DMS 273 treated with DMSO at 0.1 percent for 48 hours (cell line): ENCODE measurements around the gene PRR36.

Experiments
- DNase-seq: peaks from one replicate; lab custom pipeline; 2025; lab: John Stamatoyannopoulos, UW

Gene PRR36

DNA sequence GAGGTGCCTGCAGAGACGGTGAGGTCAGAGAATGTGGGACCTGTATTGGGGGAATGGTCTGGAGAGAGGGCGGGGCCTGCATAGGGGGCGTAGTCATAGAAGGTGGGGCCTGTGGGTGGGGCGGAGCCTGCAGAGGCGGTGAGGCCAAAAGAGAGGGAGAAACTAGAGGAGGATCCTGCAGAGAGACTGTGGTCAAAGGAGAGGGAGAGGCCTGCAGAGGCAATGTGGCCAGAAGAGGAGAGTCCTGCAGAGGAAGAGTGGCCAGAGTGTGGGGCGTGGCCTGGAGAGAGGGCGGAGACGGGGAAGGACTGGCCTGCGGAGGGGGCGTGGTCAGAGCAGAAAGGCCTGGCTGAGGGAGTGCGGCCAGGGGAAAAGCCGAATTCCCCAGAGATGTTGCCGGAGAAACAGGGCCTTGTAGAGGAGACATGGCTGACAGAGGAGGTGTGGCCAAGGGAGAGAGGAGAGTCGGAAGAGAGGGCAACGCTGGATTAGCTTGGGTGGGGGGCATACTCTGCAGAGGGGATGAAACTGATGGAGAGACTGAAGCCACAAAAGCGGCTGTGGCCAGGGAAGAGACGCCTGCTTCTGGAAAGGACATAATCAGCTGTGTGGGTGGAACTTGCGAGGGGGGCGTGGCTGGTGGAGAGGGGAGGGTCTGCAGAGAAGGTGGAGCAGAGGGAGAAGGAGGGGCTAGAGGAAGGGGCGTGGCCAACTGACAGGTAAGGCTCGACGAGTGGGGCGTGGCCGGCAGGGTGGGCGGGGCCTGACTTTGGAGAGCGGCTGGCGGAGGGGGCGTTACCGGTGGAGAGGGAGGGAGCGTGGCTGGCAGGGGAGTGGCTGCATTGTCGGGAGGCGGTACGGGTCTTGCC, 2.5 kb downstream of the PRR36 start:
- peak; percentile 75 for DNase-seq

- no peak for DNase-seq
Observed at GRCh38 chr19:7870571-7871436, 3.4 kb downstream of the PRR36 start.

DNA sequence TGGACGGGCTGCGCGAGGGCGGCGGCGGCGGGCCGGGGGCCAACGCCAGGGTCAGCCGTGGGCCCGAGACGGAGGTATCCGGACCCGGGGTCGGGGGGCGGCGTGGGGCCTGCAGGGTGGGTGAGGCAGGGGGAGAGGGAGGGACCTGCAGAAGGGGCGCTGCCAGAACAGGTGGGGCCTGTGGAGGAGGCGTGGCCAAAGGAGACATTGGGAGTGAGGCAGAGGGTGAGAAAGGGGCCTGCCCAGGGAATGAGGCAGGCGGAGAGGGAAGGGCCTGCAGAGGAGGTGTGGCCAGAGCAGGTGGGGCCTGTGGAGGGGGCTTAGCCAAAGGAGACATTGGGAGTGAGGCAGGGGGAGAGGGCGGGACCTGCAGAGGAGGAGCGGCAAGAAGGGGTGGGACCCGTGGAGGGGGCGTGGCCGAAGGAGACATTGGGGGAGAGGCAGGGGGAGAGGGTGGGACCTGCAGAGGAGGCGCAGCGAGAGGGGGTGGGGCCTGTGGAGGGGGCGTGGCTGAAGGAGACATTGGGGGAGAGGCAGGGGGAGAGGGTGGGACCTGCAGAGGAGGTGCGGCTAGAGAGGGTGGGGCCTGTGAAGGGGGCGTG, 4.2 kb downstream of the PRR36 start:
- DNase-seq, result no peak

GRCh38 chr19:7869453-7869909, 4.7 kb downstream of the PRR36 start:
- DNase-seq, result no peak

GRCh38 chr19:7868671-7869452, 5.3 kb downstream of the PRR36 start:
- no peak for DNase-seq

- no peak for DNase-seq
Observed at GRCh38 chr19:7868326-7868670, 5.9 kb downstream of the PRR36 start.

DNA sequence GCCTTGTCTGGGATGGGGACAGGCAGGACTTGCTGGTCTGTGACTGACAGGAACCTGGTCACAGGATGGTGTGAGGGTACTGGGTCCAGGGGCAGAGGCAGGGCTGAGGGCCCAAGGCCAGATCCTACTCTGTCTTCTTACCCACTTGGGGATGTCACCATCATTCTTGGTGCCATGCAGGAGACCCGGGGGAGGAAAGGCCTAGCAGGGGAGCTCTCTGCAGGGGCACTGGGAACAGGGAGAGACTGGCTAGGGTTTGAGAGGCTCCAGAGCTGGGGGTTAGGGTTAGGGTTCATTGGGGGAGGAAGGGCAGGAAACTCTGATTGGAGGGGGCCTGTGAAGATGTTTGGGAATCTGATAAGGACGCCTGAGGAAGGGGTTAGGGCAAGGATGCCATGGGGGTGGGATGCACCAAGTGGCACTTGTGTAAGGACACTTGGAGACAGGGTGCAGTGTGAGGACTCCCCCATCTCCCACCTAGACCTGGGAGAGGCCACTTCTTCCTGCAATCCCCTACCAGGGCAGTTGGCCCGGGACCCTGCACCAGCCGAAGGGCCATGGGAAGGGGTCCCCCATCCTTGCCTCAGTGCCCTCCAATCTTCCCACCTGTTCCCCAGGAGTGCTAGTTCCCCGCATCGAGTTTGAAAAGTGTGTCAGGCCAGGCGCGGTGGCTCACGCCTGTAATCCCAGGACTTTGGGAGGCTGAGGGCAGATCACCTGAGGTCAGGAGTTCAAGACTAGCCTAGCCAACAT, 6.9 kb downstream of the PRR36 start:
- DNase-seq, result no peak

DNA sequence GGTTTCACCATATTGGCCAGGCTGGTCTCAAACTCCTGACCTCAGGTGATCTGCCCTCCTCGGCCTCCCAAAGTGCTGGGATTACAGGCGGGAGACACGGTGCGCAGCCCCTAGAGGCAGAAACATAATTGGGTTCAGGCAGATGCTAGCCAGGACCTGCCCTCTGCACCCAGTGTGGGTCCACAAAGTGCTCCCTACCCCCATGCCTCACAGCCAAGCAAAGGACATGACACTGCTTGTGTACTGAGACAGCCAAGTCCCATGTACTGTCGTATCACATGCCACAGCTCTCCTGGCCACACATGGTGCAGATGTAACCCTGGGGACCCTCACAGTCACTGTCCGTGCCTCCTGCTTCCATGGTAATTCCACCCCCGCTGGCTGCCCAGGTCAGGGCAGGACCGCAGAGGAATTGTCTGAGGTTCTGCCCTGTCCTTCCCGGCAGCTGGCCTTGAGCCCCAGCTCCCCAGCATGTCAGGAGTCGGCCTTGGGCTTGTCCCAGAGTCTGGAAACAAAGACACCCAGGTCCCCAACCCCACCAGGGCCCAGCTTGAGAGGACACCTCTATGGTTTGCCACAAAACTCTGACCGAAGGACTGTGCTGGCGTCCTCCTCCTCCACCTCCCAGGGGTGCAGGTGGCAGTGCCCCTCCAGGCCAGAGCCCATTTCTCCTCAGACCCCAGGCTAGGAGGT, 7.6 kb downstream of the PRR36 start:
- no peak for DNase-seq

- no peak for DNase-seq
Observed at GRCh38 chr19:7865262-7865911, 8.8 kb downstream of the PRR36 start.

DNA sequence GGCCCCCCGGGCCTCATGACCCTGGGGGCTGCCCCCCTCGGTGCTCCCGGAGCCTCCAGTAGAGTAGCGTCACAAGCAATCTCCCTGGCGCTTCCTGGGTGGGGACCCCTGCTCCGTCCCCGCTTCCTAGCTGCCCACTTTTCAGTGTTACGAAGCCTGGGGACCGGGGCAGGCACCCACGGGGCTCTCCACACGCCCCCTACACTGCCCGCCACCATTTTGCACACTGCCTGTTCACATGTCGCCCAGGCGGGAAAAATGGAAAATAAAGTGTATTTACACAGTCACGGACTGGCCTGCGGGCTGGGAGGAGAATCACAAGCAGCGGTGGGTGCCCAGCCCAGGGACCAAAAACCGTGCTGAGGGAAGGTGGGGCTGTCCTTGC, 9.5 kb downstream of the PRR36 start:
- DNase-seq, result no peak

GRCh38 chr19:7863971-7864689, 10.1 kb downstream of the PRR36 start:
- DNase-seq, result no peak

DNA sequence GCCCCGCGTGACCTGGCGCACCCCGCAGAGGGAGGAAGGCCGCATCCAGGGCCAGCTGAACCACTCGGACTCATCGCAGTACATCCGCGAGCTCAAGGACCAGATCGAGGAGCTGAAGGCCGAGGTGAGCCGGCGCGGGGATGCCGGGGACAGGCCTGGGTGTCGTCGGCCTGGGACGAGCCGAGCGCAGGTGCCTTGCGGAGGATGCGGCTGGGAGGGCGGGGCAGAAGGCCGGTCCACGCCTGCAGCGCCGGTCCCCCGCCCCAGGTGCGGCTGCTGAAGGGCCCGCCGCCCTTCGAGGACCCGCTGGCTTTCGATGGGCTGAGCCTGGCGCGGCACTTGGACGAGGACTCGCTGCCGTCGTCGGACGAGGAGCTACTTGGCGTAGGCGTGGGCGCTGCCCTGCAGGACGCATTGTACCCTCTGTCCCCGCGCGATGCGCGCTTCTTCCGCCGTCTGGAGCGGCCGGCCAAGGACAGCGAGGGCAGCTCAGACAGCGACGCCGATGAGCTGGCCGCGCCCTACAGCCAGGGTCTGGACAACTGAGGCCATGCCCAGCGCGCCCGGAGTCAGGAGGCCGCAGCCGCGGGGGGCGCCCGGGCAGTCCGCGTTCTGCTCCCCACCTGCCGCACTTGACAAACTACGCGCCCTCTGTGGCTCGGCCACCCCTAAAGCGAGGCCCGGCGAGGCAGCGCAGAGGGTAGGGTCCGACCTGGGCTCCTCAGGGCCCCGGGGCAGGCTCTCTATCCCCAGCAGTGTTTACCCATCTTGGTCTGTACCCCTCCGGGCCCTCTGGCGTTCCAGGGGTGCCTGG, 10.8 kb downstream of the PRR36 start:
- DNase-seq, result no peak

- DNase-seq, result no peak
Observed at GRCh38 chr19:7862413-7862951, 11.7 kb downstream of the PRR36 start.

DNA sequence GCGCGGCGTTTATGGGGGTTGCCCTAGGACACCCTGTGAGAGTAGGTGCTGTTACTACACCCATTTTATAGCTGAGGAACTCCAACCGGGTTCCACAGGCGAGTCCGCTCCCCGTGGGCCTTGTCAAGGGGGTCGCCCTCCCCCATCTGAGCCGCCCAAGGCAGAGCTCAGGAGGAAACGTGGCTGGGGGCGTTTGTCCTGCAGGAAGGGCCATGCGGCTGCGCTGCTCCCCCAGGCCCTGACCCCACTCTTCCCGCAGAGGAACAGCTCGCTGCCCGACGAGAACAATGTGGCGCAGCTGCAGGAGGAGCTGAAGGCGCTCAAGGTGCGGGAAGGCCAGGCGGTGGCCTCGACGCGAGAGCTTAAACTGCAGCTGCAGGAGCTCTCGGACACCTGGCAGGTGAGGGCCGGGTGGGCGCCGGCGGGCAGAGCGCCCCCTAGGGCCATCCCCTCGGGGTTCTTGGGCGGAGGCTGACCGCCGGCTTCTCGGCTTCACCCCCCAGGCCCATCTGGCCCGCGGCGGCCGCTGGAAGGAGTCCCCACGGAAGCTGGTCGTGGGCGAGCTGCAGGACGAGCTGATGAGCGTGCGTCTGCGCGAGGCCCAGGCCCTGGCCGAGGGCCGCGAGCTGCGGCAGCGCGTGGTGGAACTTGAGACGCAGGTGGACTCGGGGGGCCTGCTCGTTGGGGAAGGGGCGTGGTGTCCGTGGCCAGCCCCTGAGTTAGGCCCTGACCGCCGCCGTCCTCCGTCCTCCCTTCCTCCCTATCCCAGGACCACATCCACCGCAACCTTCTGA, 12.4 kb downstream of the PRR36 start:
- no peak for DNase-seq

DNA sequence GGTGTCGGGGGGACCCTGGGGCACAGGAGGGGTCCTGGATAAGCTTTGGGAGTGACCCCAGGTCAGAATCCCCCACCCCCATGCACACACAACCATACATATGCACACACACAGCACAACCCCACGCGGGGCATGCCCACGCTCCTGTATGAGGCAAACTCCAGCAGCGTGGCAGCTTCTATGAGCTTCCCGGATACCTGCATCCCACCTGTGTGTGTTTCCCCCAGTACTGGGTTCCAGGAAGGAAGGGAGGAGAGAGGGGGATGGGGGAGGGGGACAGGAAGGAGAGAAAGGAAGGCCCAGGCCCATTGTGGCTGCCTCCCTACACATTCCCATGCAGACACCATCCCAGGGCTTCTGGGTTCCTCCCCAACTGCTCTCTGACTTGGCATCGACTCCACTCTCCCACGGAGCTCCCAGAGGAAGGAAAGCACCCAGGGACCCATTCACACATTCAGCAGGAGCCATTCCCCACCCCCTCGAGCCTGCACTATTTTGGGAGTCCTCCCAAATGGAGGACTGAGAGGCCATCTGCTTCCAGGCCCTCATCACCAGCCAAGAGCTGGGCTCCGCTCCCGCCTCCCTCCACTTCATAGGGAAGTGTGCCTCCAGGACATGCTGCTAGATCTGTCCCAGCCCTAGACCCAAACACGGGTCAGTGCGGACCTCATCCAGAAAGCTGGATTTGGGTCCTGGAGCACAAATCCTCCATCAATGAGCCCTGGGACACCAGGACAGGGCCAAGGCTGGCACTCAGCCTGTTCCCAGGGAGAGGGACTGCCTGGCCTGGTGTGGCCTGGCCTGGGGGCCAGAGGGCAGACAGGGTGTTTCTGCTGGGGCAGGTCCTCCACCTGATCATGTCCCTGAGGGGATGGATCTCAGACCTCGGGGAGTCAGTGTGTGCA, 13.2 kb downstream of the PRR36 start:
- no peak for DNase-seq
